ENCODE data around the gene IL21.
"Not testable (repeated sequence)": the region's sequence is repeated elsewhere in the genome, so short reads cannot be mapped to it uniquely, and the experiment has no call there.

Gene IL21

GRCh38 chr4:122577189-122577553 is 43.7 kb downstream of the IL21 start:
- DNase-seq = no peak

- peak; percentile 40 for DNase-seq
Measured at GRCh38 chr4:122576261-122577188, 44.3 kb downstream of the IL21 start.

GRCh38 chr4:122574347-122574746 is 46.5 kb downstream of the IL21 start:
- DNase-seq = not testable (repeated sequence)

GRCh38 chr4:122562449-122562848 is 58.4 kb downstream of the IL21 start:
- DNase-seq = no peak

All from CD4-positive, alpha-beta T cell treated with Interleukin-17A for 4 hours (primary cell).